K562 (cell line): ENCODE data around the gene NEDD4. TPM values are rescaled to one million over a fixed set of nuclear protein-coding genes. Genes with fewer than 3 reads are reported as not detected.
A peak's percentile ranks its signal among the peaks of the same experiment; 100 is the strongest.

Source experiments
- ATF6 ChIP-seq: sonication (generic); formaldehyde crosslinking; IDR thresholded peaks from 2 replicates; pipeline ENCODE4 v1.4.0; 2020; ENCODE audit warnings: mild to moderate bottlenecking, missing genetic modification reagents
- CHD1 ChIP-seq: fragments of 200-600 bp; sonication (generic); IDR thresholded peaks from one replicate; pipeline ENCODE4 v1.6.1; 2012; ENCODE audit warnings: mild to moderate bottlenecking, moderate library complexity, low read length, inconsistent platforms
- CREB3 ChIP-seq: fragments of 450-650 bp; conservative IDR thresholded peaks from 2 replicates; pipeline ENCODE4 v1.6.1; 2016; ENCODE audit warnings: missing genetic modification characterization, low read depth, mild to moderate bottlenecking, missing compliant biosample characterization, moderate library complexity
- HOMEZ ChIP-seq: fragments of 250-450 bp; sonication (Bioruptor Pico); IDR thresholded peaks from 2 replicates; pipeline ENCODE4 v1.4.0; 2020; ENCODE audit warnings: mild to moderate bottlenecking, moderate library complexity
- LEF1 ChIP-seq: fragments of 450-650 bp; IDR thresholded peaks from 2 replicates; pipeline ENCODE4 v1.6.1; 2016; ENCODE audit warnings: mild to moderate bottlenecking
- MNT ChIP-seq, 2 experiments: fragments of 450-650 bp; conservative IDR thresholded peaks; 2 replicates each; pipeline ENCODE4 v1.6.1; 2017; ENCODE audit warnings: mild to moderate bottlenecking in 2 of 2, moderate library complexity in 2 of 2
- MTA1 ChIP-seq: fragments of 450-650 bp; IDR thresholded peaks from 2 replicates; pipeline ENCODE4 v1.6.1; 2017; ENCODE audit warnings: borderline replicate concordance
- RREB1 ChIP-seq: fragments of 250-450 bp; sonication (Bioruptor Pico); IDR thresholded peaks from 2 replicates; pipeline ENCODE4 v1.4.0; 2020
- SREBF2 ChIP-seq: sonication (generic); formaldehyde crosslinking; IDR thresholded peaks from 2 replicates; pipeline ENCODE4 v1.4.0; 2020; ENCODE audit warnings: mild to moderate bottlenecking, missing genetic modification reagents
- ZNF395 ChIP-seq: fragments of 200-800 bp; sonication (Bioruptor generic); IDR thresholded peaks from 2 replicates; pipeline ENCODE4 v1.6.1; 2017; ENCODE audit warnings: missing genetic modification characterization, missing compliant biosample characterization
- polyA plus RNA-seq, 8 experiments: library from polyadenylated mRNA; depleted of rRNA in 4 of 8; stranded (reverse) in 5 of 8; unstranded in 3 of 8; fragments of >200 nt; fragmentation: Nextera tagmentation in 2 of 8; fragmentation: Illumina TruSeq in 1 of 8; extraction: Ambion mirVana in 2 of 8; extraction: Trizol in 1 of 8; gene quantifications; 2 replicates each; pipeline versions ENCODE4 v1.2.1 to v1.2.3, GENCODE V29; 2011 to 2014; ENCODE audit warnings: inconsistent platforms in 1 of 8, missing spikeins in 1 of 8
- total RNA-seq, 7 experiments: library from RNA; depleted of rRNA in 6 of 7; stranded (reverse); fragments of >200 nt in 6 of 7; fragmentation: Illumina TruSeq in 2 of 7; extraction: Trizol in 2 of 7; gene quantifications; 2 replicates each; pipeline versions ENCODE4 v1.2.1 to v1.2.3, GENCODE V29; 2011 to 2021; ENCODE audit warnings: low replicate concordance in 1 of 7

NEDD4 gene
- total and polyA plus RNA-seq, 9 of the 15 experiments (the other 6 are each of a cell fraction or from before 2014, with no cell fraction given), result 7.2 to 23.7 (median 17.3) TPM

GRCh38 chr15:56040081-56041035 is 46.9 kb upstream of the NEDD4 start (continued):
- no peak for TF ChIP-seq ATF6 (CRISPR knock-in tag)
- no peak for TF ChIP-seq SREBF2 (CRISPR knock-in tag)
- peak; percentile 19; the same call in 1 of the 2 replicates for TF ChIP-seq MTA1
- TF ChIP-seq CHD1, result no peak
- no peak; the same call in 1 of the 2 replicates for TF ChIP-seq CREB3 (tag)
- peak; percentile 64; the same call in 1 of the 2 replicates for TF ChIP-seq ZNF395
- TF ChIP-seq HOMEZ, result 0 out of 2 replicates have a peak, but pooled peaks have one; percentile 20
- peak; percentile 47 to 69; a peak in 3 of 4 replicates for TF ChIP-seq MNT (conservative IDR thresholded peaks at IDR 0.05)
- peak; percentile 73; the same call in 1 of the 2 replicates for TF ChIP-seq LEF1
- no peak; the same call in 1 of the 2 replicates for TF ChIP-seq RREB1 (CRISPR knock-in tag)
